Right atrium auricular region (tissue), 2 donors: ENCODE measurements around the gene CRYZL1. TPM values are rescaled to one million over a fixed set of nuclear protein-coding genes. Genes with fewer than 3 reads are reported as not detected.

Source experiments
- DNase-seq: peaks from one replicate; pipeline ENCODE4 v3.0.0-alpha.2; 2019; ENCODE audit warnings: low spot score
- H3K27ac ChIP-seq, 2 donors: fragments of 200-600 bp; sonication (generic); 1 replicate in 1 of 2; 2 replicates in 1 of 2; pipeline ENCODE4 v1.5.1; 2016 to 2019
- H3K27me3 ChIP-seq, 2 donors: fragments of 200-600 bp; sonication (generic); one replicate each; pipeline versions ENCODE4 v1.5.1 to v1.6.0; 2017 to 2019
- H3K36me3 ChIP-seq: fragments of 200-600 bp; sonication (generic); one replicate; pipeline ENCODE4 v1.5.1; 2016
- H3K4me1 ChIP-seq, 2 donors: fragments of 200-600 bp; sonication (generic); one replicate each; pipeline versions ENCODE4 v1.5.1 to v1.6.0; 2017 to 2019
- H3K4me3 ChIP-seq, 2 donors: fragments of 200-600 bp; sonication (generic); 1 replicate in 1 of 2; 2 replicates in 1 of 2; pipeline ENCODE4 v1.5.1; 2017 to 2019; ENCODE audit warnings: mild to moderate bottlenecking in 1 of 2, moderate library complexity in 1 of 2
- H3K9me3 ChIP-seq, 2 donors: fragments of 200-600 bp; sonication (generic); one replicate each; pipeline ENCODE4 v1.5.1; 2019
- CTCF ChIP-seq, 2 donors: fragments of 200-600 bp; sonication (generic); IDR thresholded peaks; one replicate each; pipeline ENCODE4 v1.5.1; 2019; ENCODE audit warnings: antibody characterized with exemption in 2 of 2
- total RNA-seq, 2 donors: library from RNA; depleted of rRNA; stranded (reverse); fragments of >200 nt; gene quantifications; one replicate each; pipeline ENCODE4 v1.1.0, GENCODE V29; 2016

Gene CRYZL1
- 10 to 100 TPM; 19.0 to 27.5 TPM for total RNA-seq

- TF ChIP-seq CTCF (IDR thresholded peaks at IDR 0.05): no peak
These were observed at the start of gene CRYZL1 for GRCh38 chr21:33641352-33642026. Gene CRYZL1 (minus strand): TSS chr21:33641741. CDS start chr21:33631551, 10,190 bp downstream.

GRCh38 chr21:33690874-33691273 lies 49.3 kb upstream of the CRYZL1 start:
- DNase-seq: no peak
- Histone ChIP-seq H3K4me1 (peaks cover 0 to 68% of the 10 kb centered on the region in 2 donors), H3K27me3 (no peaks in the 10 kb centered on the region), H3K4me3 (no peak overlapping the region), H3K36me3 (no peaks in the 10 kb centered on the region), H3K27ac (no peak overlapping the region), H3K9me3 (no peaks in the 10 kb centered on the region)
- no peak for TF ChIP-seq CTCF (IDR thresholded peaks at IDR 0.05)

More at GRCh38 chr21:33641352-33642026, at the start of gene CRYZL1:
- Histone ChIP-seq H3K4me1 (peaks cover 0 to 35% of the 10 kb centered on the region in 2 donors), H3K36me3 (no peaks in the 10 kb centered on the region), H3K9me3 (no peaks in the 10 kb centered on the region), H3K4me3 (peak within 1 kb of the TSS; percentile 91 to 98), H3K27me3 (no peaks in the 10 kb centered on the region), H3K27ac (peak within 1 kb of the TSS; percentile 83 to 92)
- DNase-seq: peak; percentile 100

GRCh38 chr21:33688353-33688752 lies 46.8 kb upstream of the CRYZL1 start:
- peak overlapping the region in 1 of 2 donors; percentile 26 for H3K27ac ChIP-seq
- no peak for DNase-seq
- H3K9me3 ChIP-seq: no peaks in the 10 kb centered on the region
- H3K36me3 ChIP-seq: no peaks in the 10 kb centered on the region
- TF ChIP-seq CTCF (IDR thresholded peaks at IDR 0.05): no peak
- no peak overlapping the region for H3K4me3 ChIP-seq
- peaks cover 0 to 81% of the 10 kb centered on the region in 2 donors for H3K4me1 ChIP-seq
- no peaks in the 10 kb centered on the region for H3K27me3 ChIP-seq

- no peak for TF ChIP-seq CTCF (IDR thresholded peaks at IDR 0.05)
- Histone ChIP-seq H3K27me3 (no peaks in the 10 kb centered on the region), H3K4me3 (no peak overlapping the region)
These were observed 46.1 kb upstream of the CRYZL1 start for GRCh38 chr21:33687634-33688033.

GRCh38 chr21:33686386-33686785 lies 44.8 kb upstream of the CRYZL1 start:
- peak overlapping the region; percentile 59 to 79 for H3K27ac ChIP-seq

More at GRCh38 chr21:33687634-33688033, 46.1 kb upstream of the CRYZL1 start:
- Histone ChIP-seq H3K27ac (peak overlapping the region in 1 of 2 donors; percentile 26), H3K9me3 (no peaks in the 10 kb centered on the region), H3K4me1 (peaks cover 0 to 89% of the 10 kb centered on the region in 2 donors), H3K36me3 (no peaks in the 10 kb centered on the region)
- no peak for DNase-seq

More at GRCh38 chr21:33686386-33686785, 44.8 kb upstream of the CRYZL1 start:
- Histone ChIP-seq H3K27me3 (no peaks in the 10 kb centered on the region), H3K4me1 (peaks cover 0 to 77% of the 10 kb centered on the region in 2 donors), H3K9me3 (no peaks in the 10 kb centered on the region), H3K36me3 (no peaks in the 10 kb centered on the region), H3K4me3 (no peak overlapping the region)
- DNase-seq: no peak
- no peak for TF ChIP-seq CTCF (IDR thresholded peaks at IDR 0.05)
